ENCODE data around the gene COMMD2.
A peak's percentile ranks its signal among the peaks of the same experiment; 100 is the strongest.

The COMMD2 gene

GRCh38 chr3:149792452-149793270 lies 40.4 kb upstream of the COMMD2 start, which contains the start of gene ANKUB1:
Gene ANKUB1 (minus strand): TSS chr3:149792554. CDS start chr3:149792366, 188 bp downstream.
- TF ChIP-seq CTCF (IDR thresholded peaks at IDR 0.05) = no peak
- no peak within 1 kb of the TSS for H3K27ac ChIP-seq
- H3K4me1 ChIP-seq (ENCODE audit: control insufficient read depth in 1 of 2, insufficient read depth in 1 of 2, low read depth in 1 of 2, low read length in 1 of 2) = no peaks in the 10 kb centered on the region
- H3K36me3 ChIP-seq = no peaks in the 10 kb centered on the region
- no peaks in the 10 kb centered on the region for H3K9me3 ChIP-seq
- no peaks in the 10 kb centered on the region for H3K27me3 ChIP-seq
- no peak within 1 kb of the TSS for H3K4me3 ChIP-seq (ENCODE audit: low read depth in 1 of 2, low read length in 1 of 2)

GRCh38 chr3:149790698-149791097 lies 38.4 kb upstream of the COMMD2 start:
- H3K27me3 ChIP-seq = no peaks in the 10 kb centered on the region
- TF ChIP-seq CTCF (IDR thresholded peaks at IDR 0.05) = no peak
- H3K4me1 ChIP-seq (ENCODE audit: control insufficient read depth in 1 of 2, insufficient read depth in 1 of 2, low read depth in 1 of 2, low read length in 1 of 2) = no peaks in the 10 kb centered on the region
- no peaks in the 10 kb centered on the region for H3K9me3 ChIP-seq
- no peak overlapping the region for H3K4me3 ChIP-seq (ENCODE audit: low read depth in 1 of 2, low read length in 1 of 2)
- no peaks in the 10 kb centered on the region for H3K36me3 ChIP-seq
- no peak overlapping the region for H3K27ac ChIP-seq

GRCh38 chr3:149790268-149790667 lies 38.0 kb upstream of the COMMD2 start:
- no peak overlapping the region for H3K4me3 ChIP-seq (ENCODE audit: low read depth in 1 of 2, low read length in 1 of 2)
- TF ChIP-seq CTCF (IDR thresholded peaks at IDR 0.05) = no peak
- H3K27ac ChIP-seq = no peak overlapping the region
- no peaks in the 10 kb centered on the region for H3K9me3 ChIP-seq
- H3K36me3 ChIP-seq = no peaks in the 10 kb centered on the region
- no peaks in the 10 kb centered on the region for H3K27me3 ChIP-seq
- H3K4me1 ChIP-seq (ENCODE audit: control insufficient read depth in 1 of 2, insufficient read depth in 1 of 2, low read depth in 1 of 2, low read length in 1 of 2) = no peaks in the 10 kb centered on the region

- Histone ChIP-seq H3K27ac (peak overlapping the region; percentile 97), H3K36me3 (no peaks in the 10 kb centered on the region), H3K4me3 (ENCODE audit: low read depth in 1 of 2, low read length in 1 of 2) (peak overlapping the region in 1 of 2 experiments; percentile 52), H3K27me3 (no peaks in the 10 kb centered on the region), H3K4me1 (ENCODE audit: control insufficient read depth in 1 of 2, insufficient read depth in 1 of 2, low read depth in 1 of 2, low read length in 1 of 2) (peaks cover 39 to 46% of the 10 kb centered on the region in 2 experiments), H3K9me3 (no peaks in the 10 kb centered on the region)
- no peak for TF ChIP-seq CTCF (IDR thresholded peaks at IDR 0.05)
These were observed 31.9 kb upstream of the COMMD2 start for GRCh38 chr3:149784064-149784704.

- H3K4me1 ChIP-seq (ENCODE audit: control insufficient read depth in 1 of 2, insufficient read depth in 1 of 2, low read depth in 1 of 2, low read length in 1 of 2) = peaks cover 39 to 46% of the 10 kb centered on the region in 2 experiments
- H3K27ac ChIP-seq = peak overlapping the region; percentile 97
- H3K27me3 ChIP-seq = no peaks in the 10 kb centered on the region
- H3K4me3 ChIP-seq (ENCODE audit: low read depth in 1 of 2, low read length in 1 of 2) = peak overlapping the region; percentile 28 to 52
- H3K36me3 ChIP-seq = no peaks in the 10 kb centered on the region
- H3K9me3 ChIP-seq = no peaks in the 10 kb centered on the region
- no peak for TF ChIP-seq CTCF (IDR thresholded peaks at IDR 0.05)
These were observed 31.3 kb upstream of the COMMD2 start for GRCh38 chr3:149783576-149783975.

Measured in neutrophil (primary cell).